Muscle layer of colon (tissue), 2 donors: ENCODE results near the gene HTRA1.

Experiments used
- H3K27ac ChIP-seq: one replicate; pipeline ENCODE4 v1.7.0; 2013; ENCODE audit warnings: low read depth, mild to moderate bottlenecking, low read length, moderate library complexity
- H3K27me3 ChIP-seq, 2 donors: one replicate each; pipeline ENCODE4 v1.7.0; 2013; ENCODE audit warnings: low read length in 2 of 2, mild to moderate bottlenecking in 2 of 2; ENCODE audit not compliant: insufficient read depth in 2 of 2, control insufficient read depth in 1 of 2
- H3K36me3 ChIP-seq: one replicate; pipeline ENCODE4 v1.7.0; 2013; ENCODE audit warnings: mild to moderate bottlenecking, low read length; ENCODE audit not compliant: insufficient read depth
- H3K4me1 ChIP-seq: one replicate; pipeline ENCODE4 v1.7.0; 2013; ENCODE audit warnings: mild to moderate bottlenecking, low read length; ENCODE audit not compliant: insufficient read depth
- H3K4me3 ChIP-seq, 2 donors: one replicate each; pipeline ENCODE4 v1.7.0; 2013; ENCODE audit warnings: low read length in 2 of 2, low read depth in 1 of 2, mild to moderate bottlenecking in 1 of 2, moderate library complexity in 1 of 2
- H3K9ac ChIP-seq: one replicate; pipeline ENCODE4 v1.7.0; 2013; ENCODE audit warnings: low read length
- H3K9me3 ChIP-seq: one replicate; pipeline ENCODE4 v1.7.0; 2013; ENCODE audit warnings: mild to moderate bottlenecking, low read length
- donor health status: abdominal sarcoma.
- donor health status: Adenocarcinoma of cecum.

Gene HTRA1

DNA sequence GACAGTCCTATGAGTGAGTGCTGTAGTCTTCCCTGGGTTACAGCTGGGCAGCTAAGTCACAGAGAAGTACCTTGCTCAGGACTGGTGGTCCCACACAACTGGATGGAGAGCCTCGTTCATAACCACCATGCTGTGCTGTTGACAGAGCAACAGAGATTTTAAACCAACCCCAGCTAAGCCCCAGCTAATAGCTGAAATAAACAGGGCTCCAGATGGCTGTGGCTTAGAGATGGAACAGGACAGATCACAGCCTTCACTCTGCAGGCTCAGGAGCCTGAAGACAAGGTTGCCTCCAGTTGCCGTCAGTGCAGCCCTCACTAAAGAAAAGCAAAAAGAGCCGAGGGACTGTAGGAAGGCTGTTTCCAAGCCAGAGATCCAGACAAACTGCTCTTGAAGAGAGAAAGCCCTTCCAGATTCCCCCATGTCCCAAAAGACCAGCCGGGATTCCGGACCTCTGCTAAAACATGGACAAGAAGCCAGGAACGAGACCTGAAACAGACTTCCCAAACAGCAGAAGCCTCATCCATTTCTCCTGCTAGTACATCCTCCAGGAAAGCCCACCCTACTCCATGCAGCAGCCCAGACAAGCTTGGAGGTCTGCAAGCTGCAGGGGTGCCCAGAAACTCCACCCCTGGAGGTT, 4.2 kb downstream of the HTRA1 start:
- Histone ChIP-seq H3K9ac (no peak overlapping the region), H3K36me3 (no peaks in the 10 kb centered on the region), H3K27me3 (no peaks in the 10 kb centered on the region), H3K9me3 (no peaks in the 10 kb centered on the region), H3K4me3 (no peak overlapping the region), H3K27ac (no peak overlapping the region), H3K4me1 (peaks cover 32% of the 10 kb centered on the region)

DNA sequence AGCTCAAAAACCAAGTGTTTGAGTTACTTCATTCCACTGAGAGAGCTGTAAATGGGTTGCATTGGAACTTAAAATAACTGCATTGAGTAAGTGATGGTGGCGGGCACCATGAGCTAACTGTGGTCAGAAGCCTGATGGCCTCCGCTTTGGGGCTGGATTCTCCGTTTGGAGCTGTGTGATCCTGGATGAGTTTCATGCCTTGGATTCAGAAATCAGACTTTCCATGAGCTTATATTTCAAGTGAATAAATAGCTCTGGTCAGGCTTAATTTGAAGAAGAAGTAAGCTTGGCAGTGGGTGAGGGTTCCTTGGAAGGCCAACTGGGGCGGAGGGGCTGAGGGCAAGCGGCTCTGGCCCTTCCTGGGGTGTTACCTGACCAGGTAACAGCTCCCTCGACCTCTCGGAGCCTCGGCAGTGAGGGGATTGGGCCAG, 5.6 kb downstream of the HTRA1 start:
- H3K36me3 ChIP-seq = no peaks in the 10 kb centered on the region
- no peak overlapping the region for H3K4me3 ChIP-seq
- no peak overlapping the region for H3K27ac ChIP-seq
- no peaks in the 10 kb centered on the region for H3K27me3 ChIP-seq
- H3K9me3 ChIP-seq = no peaks in the 10 kb centered on the region
- H3K4me1 ChIP-seq = peaks cover 30% of the 10 kb centered on the region
- H3K9ac ChIP-seq = no peak overlapping the region

DNA sequence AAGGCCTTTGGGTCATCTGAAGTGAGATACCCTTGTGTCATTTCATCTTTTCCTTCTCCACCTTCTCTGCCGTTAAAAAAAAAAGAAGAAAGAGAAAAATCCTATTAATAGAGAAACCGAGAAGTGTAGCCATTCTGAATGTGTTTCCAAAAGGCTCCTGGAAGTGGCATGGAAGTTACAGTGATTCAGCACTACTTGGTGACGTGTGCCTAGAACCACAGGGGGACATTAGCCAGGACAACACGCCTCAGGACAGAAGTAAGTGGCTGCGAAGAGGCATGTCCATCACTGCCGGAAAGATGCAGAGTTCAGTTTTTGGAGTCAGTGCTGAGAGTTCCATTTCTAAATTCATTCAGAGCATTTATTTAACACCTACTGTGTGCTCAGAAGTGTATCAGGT, 6.3 kb downstream of the HTRA1 start:
- Histone ChIP-seq H3K9me3 (no peaks in the 10 kb centered on the region), H3K36me3 (no peaks in the 10 kb centered on the region), H3K4me3 (no peak overlapping the region), H3K4me1 (peaks cover 30% of the 10 kb centered on the region), H3K27ac (no peak overlapping the region), H3K27me3 (no peaks in the 10 kb centered on the region), H3K9ac (no peak overlapping the region)

DNA sequence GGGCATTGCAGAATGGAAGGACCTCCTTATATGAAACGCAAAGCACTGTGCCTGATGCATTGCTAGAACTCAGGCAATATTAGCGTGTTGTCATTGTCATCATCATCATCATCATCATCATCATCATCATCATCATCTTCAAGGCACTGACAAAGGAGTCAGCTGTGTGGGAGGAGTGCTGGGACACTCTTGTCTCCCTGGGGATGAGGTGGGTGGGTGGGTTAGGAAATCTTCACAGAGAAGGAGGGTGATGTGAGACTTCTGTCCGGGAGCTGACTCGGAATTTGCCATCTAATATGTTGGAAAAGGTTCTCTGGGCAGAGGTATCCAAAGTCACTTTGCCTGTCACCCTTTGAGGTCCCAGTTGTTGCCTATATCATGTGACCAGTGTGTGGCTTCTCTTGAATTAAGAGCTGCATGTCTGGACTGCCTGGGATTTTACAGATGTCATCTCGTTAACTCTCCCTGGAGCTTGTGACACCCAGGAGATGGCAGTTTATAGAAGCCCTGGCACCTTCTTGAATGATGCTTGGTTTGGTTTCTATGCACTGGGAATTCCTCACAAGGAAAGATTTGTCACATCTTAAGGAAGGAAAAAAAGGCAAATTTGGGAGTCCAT, 7.1 kb downstream of the HTRA1 start:
- Histone ChIP-seq H3K9ac (no peak overlapping the region), H3K27me3 (no peaks in the 10 kb centered on the region), H3K36me3 (no peaks in the 10 kb centered on the region), H3K27ac (no peak overlapping the region), H3K4me1 (peaks cover 28% of the 10 kb centered on the region), H3K4me3 (no peak overlapping the region), H3K9me3 (no peaks in the 10 kb centered on the region)

GRCh38 chr10:122468926-122469781, 7.8 kb downstream of the HTRA1 start:
- H3K36me3 ChIP-seq = no peaks in the 10 kb centered on the region
- peaks cover 24% of the 10 kb centered on the region for H3K4me1 ChIP-seq
- no peaks in the 10 kb centered on the region for H3K27me3 ChIP-seq
- no peak overlapping the region for H3K4me3 ChIP-seq
- no peak overlapping the region for H3K9ac ChIP-seq
- no peaks in the 10 kb centered on the region for H3K9me3 ChIP-seq
- H3K27ac ChIP-seq = no peak overlapping the region

- Histone ChIP-seq H3K9ac (no peak overlapping the region), H3K27me3 (no peaks in the 10 kb centered on the region), H3K4me1 (peaks cover 29% of the 10 kb centered on the region), H3K4me3 (no peak overlapping the region), H3K27ac (no peak overlapping the region), H3K36me3 (no peaks in the 10 kb centered on the region), H3K9me3 (no peaks in the 10 kb centered on the region)
These were observed 8.5 kb downstream of the HTRA1 start for GRCh38 chr10:122469848-122470247.

DNA sequence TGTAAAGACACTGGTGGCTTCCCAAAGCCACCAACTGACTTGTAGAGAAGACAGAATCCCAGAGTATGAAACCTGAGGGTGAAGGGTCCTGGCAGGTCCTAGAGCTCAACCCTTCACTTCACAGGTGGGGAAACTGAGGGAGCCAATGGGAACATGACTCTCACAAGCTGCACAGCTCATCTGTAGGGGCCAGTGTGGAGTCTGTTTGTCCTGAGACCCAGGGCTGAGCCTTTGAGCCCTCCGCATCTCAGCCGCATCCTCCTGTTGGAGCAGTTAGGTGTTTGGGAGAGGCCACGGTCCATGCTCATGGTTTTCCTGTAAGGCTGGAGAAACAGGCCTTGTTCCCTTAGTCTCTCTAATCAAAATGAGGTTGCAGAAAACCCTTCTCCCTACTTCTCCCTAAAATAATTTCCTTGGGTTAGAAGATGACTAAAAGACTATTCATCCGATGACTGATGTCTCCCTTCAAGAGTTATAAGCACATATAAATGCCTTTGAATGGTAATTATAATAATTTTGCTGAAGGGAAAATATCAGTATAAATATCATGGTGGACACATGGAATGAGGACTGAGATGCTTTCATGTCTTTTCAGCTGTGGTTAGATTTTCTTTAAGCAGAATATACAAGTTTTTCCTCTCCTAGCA, 10.3 kb downstream of the HTRA1 start:
- Histone ChIP-seq H3K27me3 (no peaks in the 10 kb centered on the region), H3K9me3 (no peaks in the 10 kb centered on the region), H3K4me1 (peaks cover 47% of the 10 kb centered on the region), H3K27ac (no peak overlapping the region), H3K4me3 (no peak overlapping the region), H3K9ac (no peak overlapping the region), H3K36me3 (no peaks in the 10 kb centered on the region)

- H3K9me3 ChIP-seq = no peaks in the 10 kb centered on the region
- no peak overlapping the region for H3K9ac ChIP-seq
- H3K27ac ChIP-seq = no peak overlapping the region
- H3K36me3 ChIP-seq = no peaks in the 10 kb centered on the region
- peaks cover 59% of the 10 kb centered on the region for H3K4me1 ChIP-seq
- no peak overlapping the region for H3K4me3 ChIP-seq
- no peaks in the 10 kb centered on the region for H3K27me3 ChIP-seq
These were observed 11.8 kb downstream of the HTRA1 start for GRCh38 chr10:122473116-122473515.

GRCh38 chr10:122474131-122474818, 12.9 kb downstream of the HTRA1 start:
- Histone ChIP-seq H3K36me3 (no peaks in the 10 kb centered on the region), H3K9ac (no peak overlapping the region), H3K4me1 (peaks cover 50% of the 10 kb centered on the region), H3K4me3 (no peak overlapping the region), H3K9me3 (no peaks in the 10 kb centered on the region), H3K27ac (peak overlapping the region; percentile 10), H3K27me3 (no peaks in the 10 kb centered on the region)

DNA sequence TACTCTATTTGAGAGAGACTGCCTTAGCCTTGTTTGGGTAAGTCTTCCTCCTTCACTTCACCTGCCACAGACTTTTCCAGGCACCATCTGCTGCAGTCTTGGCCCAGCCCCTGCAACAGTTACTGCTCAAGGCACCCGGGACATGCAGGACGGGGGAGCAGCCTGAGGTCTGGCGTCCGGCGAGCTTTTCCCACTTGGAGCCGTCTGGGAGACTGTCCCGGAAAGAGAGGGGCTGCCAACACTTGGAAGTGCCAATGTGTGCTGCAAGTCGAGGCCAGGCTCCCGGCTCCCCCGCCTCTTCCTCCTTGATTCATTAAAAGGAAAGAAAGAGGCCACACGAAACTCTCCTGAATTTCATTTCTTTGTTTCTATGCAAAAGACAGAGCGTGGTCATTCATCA, 13.7 kb downstream of the HTRA1 start:
- peaks cover 41% of the 10 kb centered on the region for H3K4me1 ChIP-seq
- no peak overlapping the region for H3K9ac ChIP-seq
- H3K4me3 ChIP-seq = no peak overlapping the region
- H3K27ac ChIP-seq = peak overlapping the region; percentile 74
- H3K27me3 ChIP-seq = no peaks in the 10 kb centered on the region
- H3K36me3 ChIP-seq = no peaks in the 10 kb centered on the region
- H3K9me3 ChIP-seq = no peaks in the 10 kb centered on the region
